Measurements from ENCODE around the gene HECA.

- TF ChIP-seq CTCF (IDR thresholded peaks at IDR 0.05; ENCODE audit: low read length) (no peak), EZH2 (optimal IDR thresholded peaks at IDR 0.05; ENCODE audit: low read depth, low read length) (no peak), EZH2phosphoT487 (IDR thresholded peaks at IDR 0.05; ENCODE audit: low read length) (no peak)
These were observed 32.1 kb downstream of the HECA start for GRCh38 chr6:139166956-139167313.

Data from MM.1S (cell line).